H1 (cell line): ENCODE results near the gene PRAMEF9. TPM values are rescaled to one million over a fixed set of nuclear protein-coding genes. Genes with fewer than 3 reads are reported as not detected.

ENCODE experiments used
- polyA plus RNA-seq, 7 experiments: library from polyadenylated mRNA; depleted of rRNA in 3 of 7; stranded (reverse) in 5 of 7; unstranded in 2 of 7; fragments of >200 nt in 5 of 7; fragments of 200-250 nt in 2 of 7; gene quantifications; 1 replicate in 5 of 7; 2 replicates in 1 of 7; 4 replicates in 1 of 7; pipeline versions ENCODE4 v1.2.1 to v1.2.3, GENCODE V29; 2011 to 2013; ENCODE audit warnings: missing spikeins in 2 of 7, mixed read lengths in 2 of 7
- total RNA-seq: library from RNA; stranded (reverse); fragmentation: NEBNext Ultra II Directional; extraction: Animal tissue kit (Norgen Biotek cat#: 25700); gene quantifications from 2 replicates; pipeline ENCODE4 v1.2.1, GENCODE V29; 2021

The PRAMEF9 gene
- total and polyA plus RNA-seq, 2 of the 8 experiments (the other 6 are each of a cell fraction or from before 2014, with no cell fraction given), result not detected

Other genes with a start within 250 kb of the PRAMEF9 start
- gene PRAMEF6, start 224.3 kb upstream of the PRAMEF9 start, total RNA-seq, result not detected in 2 replicates
- not detected in 2 replicates for gene PRAMEF6, start 224.3 kb upstream of the PRAMEF9 start, polyA plus RNA-seq (2011; rRNA removed)
- gene PRAMEF27, start 115.3 kb upstream of the PRAMEF9 start, total RNA-seq, result not detected in 2 replicates
- gene PRAMEF27, start 115.3 kb upstream of the PRAMEF9 start, polyA plus RNA-seq (2011; rRNA removed), result not detected in 2 replicates
- gene HNRNPCL3, start 111.1 kb upstream of the PRAMEF9 start, total RNA-seq, result not detected in 2 replicates
- not detected in 2 replicates for gene HNRNPCL3, start 111.1 kb upstream of the PRAMEF9 start, polyA plus RNA-seq (2011; rRNA removed)
- gene PRAMEF25, start 101.1 kb upstream of the PRAMEF9 start, total RNA-seq, result not detected in 2 replicates
- gene PRAMEF25, start 101.1 kb upstream of the PRAMEF9 start, polyA plus RNA-seq (2011; rRNA removed), result not detected in 2 replicates
- not detected in 2 replicates for gene HNRNPCL2, start 55.0 kb upstream of the PRAMEF9 start, total RNA-seq
- gene HNRNPCL2, start 55.0 kb upstream of the PRAMEF9 start, polyA plus RNA-seq (2011; rRNA removed), result not detected in 2 replicates
- not detected in 2 replicates for gene PRAMEF26, start 15.8 kb upstream of the PRAMEF9 start, total RNA-seq
- not detected in 2 replicates for gene PRAMEF26, start 15.8 kb upstream of the PRAMEF9 start, polyA plus RNA-seq (2011; rRNA removed)
- not detected in 2 replicates for gene HNRNPCL4, start 6.2 kb upstream of the PRAMEF9 start, total RNA-seq
- gene HNRNPCL4, start 6.2 kb upstream of the PRAMEF9 start, polyA plus RNA-seq (2011; rRNA removed), result not detected in 2 replicates
- not detected in 2 replicates for gene PRAMEF13, start 29.6 kb downstream of the PRAMEF9 start, total RNA-seq
- gene PRAMEF13, start 29.6 kb downstream of the PRAMEF9 start, polyA plus RNA-seq (2011; rRNA removed), result not detected in 2 replicates
- not detected in 2 replicates for gene PRAMEF18, start 54.3 kb downstream of the PRAMEF9 start, total RNA-seq
- gene PRAMEF18, start 54.3 kb downstream of the PRAMEF9 start, polyA plus RNA-seq (2011; rRNA removed), result not detected in 2 replicates
- not detected in 2 replicates for gene PRAMEF5, start 82.3 kb downstream of the PRAMEF9 start, total RNA-seq
- gene PRAMEF5, start 82.3 kb downstream of the PRAMEF9 start, polyA plus RNA-seq (2011; rRNA removed), result not detected in 2 replicates
- not detected in 2 replicates for gene PRAMEF8, start 113.3 kb downstream of the PRAMEF9 start, total RNA-seq
- not detected in 2 replicates for gene PRAMEF8, start 113.3 kb downstream of the PRAMEF9 start, polyA plus RNA-seq (2011; rRNA removed)
- gene PRAMEF33, start 131.7 kb downstream of the PRAMEF9 start, total RNA-seq, result not detected in 2 replicates
- not detected in 2 replicates for gene PRAMEF33, start 131.7 kb downstream of the PRAMEF9 start, polyA plus RNA-seq (2011; rRNA removed)
- gene PRAMEF15, start 143.7 kb downstream of the PRAMEF9 start, total RNA-seq, result not detected in 2 replicates
- not detected in 2 replicates for gene PRAMEF15, start 143.7 kb downstream of the PRAMEF9 start, polyA plus RNA-seq (2011; rRNA removed)
- gene PRAMEF14, start 175.3 kb downstream of the PRAMEF9 start, total RNA-seq, result not detected in 2 replicates
- not detected in 2 replicates for gene PRAMEF14, start 175.3 kb downstream of the PRAMEF9 start, polyA plus RNA-seq (2011; rRNA removed)
- gene PRAMEF19, start 200.1 kb downstream of the PRAMEF9 start, total RNA-seq, result not detected in 2 replicates
- not detected in 2 replicates for gene PRAMEF19, start 200.1 kb downstream of the PRAMEF9 start, polyA plus RNA-seq (2011; rRNA removed)
- gene PRAMEF17, start 217.8 kb downstream of the PRAMEF9 start, total RNA-seq, result not detected in 2 replicates
- gene PRAMEF17, start 217.8 kb downstream of the PRAMEF9 start, polyA plus RNA-seq (2011; rRNA removed), result not detected in 2 replicates
- gene PRAMEF20, start 238.6 kb downstream of the PRAMEF9 start, total RNA-seq, result not detected in 2 replicates
- not detected in 2 replicates for gene PRAMEF20, start 238.6 kb downstream of the PRAMEF9 start, polyA plus RNA-seq (2011; rRNA removed)